ENCODE data around the gene PEX7. TPM values are rescaled to one million over a fixed set of nuclear protein-coding genes. Genes with fewer than 3 reads are reported as not detected.

The PEX7 gene
- 10 to 100 TPM; 11.3 to 12.7 TPM for total RNA-seq

GRCh38 chr6:136822376-136823127 is at the start of gene PEX7:
Gene PEX7, plus strand, starts transcription at chr6:136822592. Its CDS starts 74 bp downstream, at chr6:136822666.
- Histone ChIP-seq H3K36me3 (no peaks in the 10 kb centered on the region), H3K9me3 (no peaks in the 10 kb centered on the region), H3K9ac (ENCODE audit: low read depth in 2 of 2, low read length in 2 of 2) (peak within 1 kb of the TSS; percentile 84 to 86), H3K27me3 (no peaks in the 10 kb centered on the region), H3K4me1 (no peaks in the 10 kb centered on the region), H3K4me3 (peak within 1 kb of the TSS; percentile 70), H3K27ac (peak within 1 kb of the TSS; percentile 92)
- peak; percentile 94 for DNase-seq
- TF ChIP-seq CTCF (IDR thresholded peaks at IDR 0.05) = peak; percentile 58
- intact Hi-C loops (cut with DNase I) = no loop called here

GRCh38 chr6:136772685-136773472 is 49.5 kb upstream of the PEX7 start:
- Histone ChIP-seq H3K4me1 (no peaks in the 10 kb centered on the region), H3K36me3 (no peaks in the 10 kb centered on the region), H3K9ac (ENCODE audit: low read depth in 2 of 2, low read length in 2 of 2) (no peak overlapping the region), H3K27ac (no peak overlapping the region), H3K4me3 (no peak overlapping the region), H3K27me3 (no peaks in the 10 kb centered on the region), H3K9me3 (no peaks in the 10 kb centered on the region)
- intact Hi-C loops (cut with DNase I) = no loop called here
- DNase-seq = no peak
- TF ChIP-seq CTCF (IDR thresholded peaks at IDR 0.05) = no peak

- no peak for TF ChIP-seq CTCF (IDR thresholded peaks at IDR 0.05)
- Histone ChIP-seq H3K27ac (no peak overlapping the region), H3K4me3 (no peak overlapping the region), H3K27me3 (no peaks in the 10 kb centered on the region), H3K9ac (ENCODE audit: low read depth in 2 of 2, low read length in 2 of 2) (no peak overlapping the region), H3K9me3 (no peaks in the 10 kb centered on the region), H3K36me3 (no peaks in the 10 kb centered on the region), H3K4me1 (no peaks in the 10 kb centered on the region)
- no peak for DNase-seq
- intact Hi-C loops (cut with DNase I) = no loop called here
Measured at GRCh38 chr6:136773473-136773796, 49.0 kb upstream of the PEX7 start.

GRCh38 chr6:136774228-136775041 is 48.0 kb upstream of the PEX7 start:
- TF ChIP-seq CTCF (IDR thresholded peaks at IDR 0.05) = no peak
- no peaks in the 10 kb centered on the region for H3K27me3 ChIP-seq
- no peak for DNase-seq
- H3K36me3 ChIP-seq = no peaks in the 10 kb centered on the region
- no peak overlapping the region for H3K27ac ChIP-seq
- H3K9ac ChIP-seq (ENCODE audit: low read depth in 2 of 2, low read length in 2 of 2) = no peak overlapping the region
- H3K4me3 ChIP-seq = no peak overlapping the region
- H3K4me1 ChIP-seq = no peaks in the 10 kb centered on the region
- no peaks in the 10 kb centered on the region for H3K9me3 ChIP-seq
- intact Hi-C loops (cut with DNase I) = no loop called here

GRCh38 chr6:136775081-136775480 is 47.3 kb upstream of the PEX7 start:
- Histone ChIP-seq H3K4me3 (no peak overlapping the region), H3K27ac (no peak overlapping the region), H3K36me3 (no peaks in the 10 kb centered on the region), H3K27me3 (no peaks in the 10 kb centered on the region), H3K9ac (ENCODE audit: low read depth in 2 of 2, low read length in 2 of 2) (no peak overlapping the region), H3K4me1 (no peaks in the 10 kb centered on the region), H3K9me3 (no peaks in the 10 kb centered on the region)
- no peak for TF ChIP-seq CTCF (IDR thresholded peaks at IDR 0.05)
- DNase-seq = no peak
- intact Hi-C loops (cut with DNase I) = no loop called here

Measured in colonic mucosa (tissue), 4 donors.